B cell (primary cell): Measurements from ENCODE around the gene GPR62.

Experiments
- CTCF ChIP-seq: fragments of 200-600 bp; IDR thresholded peaks from one replicate; pipeline ENCODE4 v1.8.0; 2022; ENCODE audit warnings: antibody characterized with exemption, mild to moderate bottlenecking
- EZH2 ChIP-seq: IDR thresholded peaks from 2 replicates; pipeline ENCODE4 v1.6.1; 2012; ENCODE audit warnings: borderline replicate concordance, low read depth, mild to moderate bottlenecking, moderate library complexity, low read length; ENCODE audit not compliant: insufficient read depth, poor library complexity, severe bottlenecking

- TF ChIP-seq CTCF (no peak), EZH2 (no peak)
Observed at GRCh38 chr3:51959651-51960050, 4.5 kb downstream of the GPR62 start.
